Tongue (tissue), 2 donors: Measurements from ENCODE around the gene PYGB. TPM values are rescaled to one million over a fixed set of nuclear protein-coding genes. Genes with fewer than 3 reads are reported as not detected.

Experiments
- DNase-seq: peaks from one replicate; pipeline ENCODE4 v3.0.0-alpha.2; 2015
- total RNA-seq: library from RNA; depleted of rRNA; stranded (reverse); fragments of >200 nt; gene quantifications from one replicate; pipeline ENCODE4 v1.2.3, GENCODE V29; 2014

The PYGB gene
- total RNA-seq, 1 donor from 2014 or later, result 25.4 TPM

GRCh38 chr20:25216199-25216945 lies 31.5 kb upstream of the PYGB start:
- no peak for DNase-seq

GRCh38 chr20:25217161-25218108 lies 30.4 kb upstream of the PYGB start:
- DNase-seq, result no peak

- no peak for DNase-seq
These were observed 29.8 kb upstream of the PYGB start for GRCh38 chr20:25218109-25218486.

GRCh38 chr20:25218492-25218891 lies 29.4 kb upstream of the PYGB start:
- DNase-seq, result no peak

GRCh38 chr20:25219365-25219764 lies 28.5 kb upstream of the PYGB start:
- DNase-seq, result no peak

- peak; percentile 41 for DNase-seq
These were observed 27.7 kb upstream of the PYGB start for GRCh38 chr20:25220021-25220730.

GRCh38 chr20:25220810-25221591 lies 26.9 kb upstream of the PYGB start:
- DNase-seq, result no peak

GRCh38 chr20:25221592-25222460 lies 26.1 kb upstream of the PYGB start:
- DNase-seq, result peak; percentile 27

- DNase-seq, result no peak
These were observed 25.3 kb upstream of the PYGB start for GRCh38 chr20:25222461-25223178.

GRCh38 chr20:25223179-25223661 lies 24.7 kb upstream of the PYGB start:
- DNase-seq, result no peak

- DNase-seq, result no peak
These were observed 23.8 kb upstream of the PYGB start for GRCh38 chr20:25223765-25224720.

- no peak for DNase-seq
These were observed 22.9 kb upstream of the PYGB start for GRCh38 chr20:25224941-25225340.

GRCh38 chr20:25225642-25226432 lies 22.0 kb upstream of the PYGB start:
- no peak for DNase-seq

- peak; percentile 57 for DNase-seq
These were observed 21.2 kb upstream of the PYGB start for GRCh38 chr20:25226433-25227316.

- DNase-seq, result no peak
These were observed 20.5 kb upstream of the PYGB start for GRCh38 chr20:25227317-25227831.

GRCh38 chr20:25229486-25230165 lies 18.3 kb upstream of the PYGB start:
- no peak for DNase-seq
